Testis (tissue), 3 donors: Measurements from ENCODE around the gene ZNF678. TPM values are rescaled to one million over a fixed set of nuclear protein-coding genes. Genes with fewer than 3 reads are reported as not detected.
"Not testable (repeated sequence)": the region's sequence is repeated elsewhere in the genome, so short reads cannot be mapped to it uniquely, and the experiment has no call there.

ENCODE experiments used
- DNase-seq: peaks from one replicate; pipeline ENCODE4 v3.0.0-alpha.2; 2019
- H3K27ac ChIP-seq, 2 donors: fragments of 200-600 bp; sonication (generic); one replicate each; pipeline ENCODE4 v1.5.1; 2019
- H3K27me3 ChIP-seq: fragments of 200-600 bp; sonication (generic); one replicate; pipeline ENCODE4 v1.5.1; 2019
- H3K36me3 ChIP-seq: fragments of 200-600 bp; sonication (generic); one replicate; pipeline ENCODE4 v1.5.1; 2017; ENCODE audit warnings: low read depth; ENCODE audit errors: missing control alignments
- H3K4me1 ChIP-seq: fragments of 200-600 bp; sonication (generic); one replicate; pipeline ENCODE4 v1.5.1; 2019
- H3K4me3 ChIP-seq, 2 donors: fragments of 200-600 bp; sonication (generic); one replicate each; pipeline ENCODE4 v1.5.1; 2017 to 2019
- H3K9me3 ChIP-seq: fragments of 200-600 bp; sonication (generic); one replicate; pipeline ENCODE4 v1.5.1; 2017
- POLR2A ChIP-seq: fragments of 450-650 bp; IDR thresholded peaks from one replicate; pipeline ENCODE4 v1.6.1; 2017; ENCODE audit warnings: antibody characterized with exemption, mild to moderate bottlenecking, moderate library complexity
- WGBS, 2 donors: methylation state at CpG; one replicate each; pipeline ENCODE4 v1.1.5; 2018; 5-methylcytosine and 5-hydroxymethylcytosine counted together
- intact Hi-C: fragments of 100-400 bp; cut with DNase I; formaldehyde crosslinking; loops from one replicate; pipeline ENCODE4 v1.15.1; 2023; ENCODE audit warnings: low total_unique reads
- polyA plus RNA-seq: library from polyadenylated mRNA; stranded (reverse); fragments of 350-450 nt; fragmentation: Illumina TruSeq; extraction: RNeasy Lipid Tissue Mini Kit (QIAGEN cat#74804); gene quantifications from one replicate; pipeline ENCODE4 v1.2.3, GENCODE V29; 2014; ENCODE audit warnings: low read depth, low replicate concordance; ENCODE audit not compliant: insufficient read depth
- total RNA-seq, 2 donors: library from RNA; depleted of rRNA; stranded (reverse); fragments of >200 nt; gene quantifications; one replicate each; pipeline ENCODE4 v1.2.3, GENCODE V29; 2016
- TF ChIP-seq, protein P1 (sequence below), 3 experiments: fragments of 450-650 bp in 2 of 3; fragments of 200-600 bp in 1 of 3; sonication (generic) in 1 of 3; IDR thresholded peaks; one replicate each; pipeline ENCODE4 v1.5.1; 2016 to 2019; ENCODE audit warnings: antibody characterized with exemption in 3 of 3, mild to moderate bottlenecking in 2 of 3, moderate library complexity in 1 of 3

Gene ZNF678
- total and polyA plus RNA-seq, 3 donors from 2014 or later = 3.2 to 18.6 (median 12.8) TPM

DNA sequence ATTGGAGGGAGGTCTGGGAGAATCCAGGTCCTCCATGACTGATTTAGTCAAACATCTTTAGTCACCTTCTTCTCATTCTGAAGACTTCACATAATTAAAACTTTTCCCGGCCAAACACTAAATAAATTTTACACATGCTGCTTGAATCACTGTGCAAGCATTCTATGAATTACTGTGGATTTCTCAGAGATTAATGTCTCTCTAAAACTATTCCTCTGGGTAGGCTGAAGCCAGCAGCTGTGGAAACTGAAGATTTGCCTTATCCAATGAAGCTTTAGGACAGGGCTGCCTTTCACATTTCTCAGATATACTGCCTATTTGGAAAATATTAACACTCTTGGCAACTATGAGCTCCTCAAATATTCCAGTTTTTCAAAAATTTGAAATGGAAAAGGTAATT lies 110.1 kb downstream of the ZNF678 start:
- no peak for DNase-seq
- WGBS, 2 donors = 96 to 100% methylated on average over 1 of the region's 1 CpG
- Histone ChIP-seq H3K36me3 (no peaks in the 10 kb centered on the region), H3K4me3 (no peak overlapping the region), H3K27me3 (no peaks in the 10 kb centered on the region), H3K27ac (no peak overlapping the region), H3K4me1 (no peaks in the 10 kb centered on the region), H3K9me3 (no peaks in the 10 kb centered on the region)
- intact Hi-C loops = no loop called here
- TF ChIP-seq POLR2A = no peak
- TF ChIP-seq, protein P1, sequence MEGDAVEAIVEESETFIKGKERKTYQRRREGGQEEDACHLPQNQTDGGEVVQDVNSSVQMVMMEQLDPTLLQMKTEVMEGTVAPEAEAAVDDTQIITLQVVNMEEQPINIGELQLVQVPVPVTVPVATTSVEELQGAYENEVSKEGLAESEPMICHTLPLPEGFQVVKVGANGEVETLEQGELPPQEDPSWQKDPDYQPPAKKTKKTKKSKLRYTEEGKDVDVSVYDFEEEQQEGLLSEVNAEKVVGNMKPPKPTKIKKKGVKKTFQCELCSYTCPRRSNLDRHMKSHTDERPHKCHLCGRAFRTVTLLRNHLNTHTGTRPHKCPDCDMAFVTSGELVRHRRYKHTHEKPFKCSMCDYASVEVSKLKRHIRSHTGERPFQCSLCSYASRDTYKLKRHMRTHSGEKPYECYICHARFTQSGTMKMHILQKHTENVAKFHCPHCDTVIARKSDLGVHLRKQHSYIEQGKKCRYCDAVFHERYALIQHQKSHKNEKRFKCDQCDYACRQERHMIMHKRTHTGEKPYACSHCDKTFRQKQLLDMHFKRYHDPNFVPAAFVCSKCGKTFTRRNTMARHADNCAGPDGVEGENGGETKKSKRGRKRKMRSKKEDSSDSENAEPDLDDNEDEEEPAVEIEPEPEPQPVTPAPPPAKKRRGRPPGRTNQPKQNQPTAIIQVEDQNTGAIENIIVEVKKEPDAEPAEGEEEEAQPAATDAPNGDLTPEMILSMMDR (IDR thresholded peaks at IDR 0.05) = no peak

DNA sequence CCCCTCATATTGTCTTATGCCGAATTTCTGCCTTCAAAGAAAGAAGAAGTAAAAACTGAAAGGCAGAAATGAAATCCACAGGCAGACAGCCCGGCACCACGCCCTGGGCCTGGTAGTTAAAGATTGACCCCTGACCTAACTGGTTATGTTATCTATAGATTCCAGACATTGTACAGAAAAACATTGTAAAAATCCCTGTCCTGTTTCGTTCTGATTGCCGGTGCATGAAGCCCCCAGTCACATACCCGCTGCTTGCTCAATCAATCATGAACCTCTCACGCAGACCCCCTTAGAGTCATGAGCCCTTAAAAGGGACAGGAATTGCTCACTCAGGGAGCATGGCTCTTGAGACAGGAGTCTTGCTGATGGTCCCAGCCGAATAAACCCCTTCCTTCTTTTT lies 122.5 kb downstream of the ZNF678 start:
- Histone ChIP-seq H3K4me1 (no peaks in the 10 kb centered on the region), H3K36me3 (no peaks in the 10 kb centered on the region), H3K9me3 (no peaks in the 10 kb centered on the region), H3K27me3 (no peaks in the 10 kb centered on the region), H3K4me3 (no peak overlapping the region), H3K27ac (no peak overlapping the region)
- intact Hi-C loops = no loop called here
- no peak for DNase-seq
- TF ChIP-seq POLR2A = no peak
- TF ChIP-seq, protein P1 (IDR thresholded peaks at IDR 0.05) = no peak
- WGBS, 2 donors = 81 to 85% methylated on average over 8 of the region's 8 CpGs

DNA sequence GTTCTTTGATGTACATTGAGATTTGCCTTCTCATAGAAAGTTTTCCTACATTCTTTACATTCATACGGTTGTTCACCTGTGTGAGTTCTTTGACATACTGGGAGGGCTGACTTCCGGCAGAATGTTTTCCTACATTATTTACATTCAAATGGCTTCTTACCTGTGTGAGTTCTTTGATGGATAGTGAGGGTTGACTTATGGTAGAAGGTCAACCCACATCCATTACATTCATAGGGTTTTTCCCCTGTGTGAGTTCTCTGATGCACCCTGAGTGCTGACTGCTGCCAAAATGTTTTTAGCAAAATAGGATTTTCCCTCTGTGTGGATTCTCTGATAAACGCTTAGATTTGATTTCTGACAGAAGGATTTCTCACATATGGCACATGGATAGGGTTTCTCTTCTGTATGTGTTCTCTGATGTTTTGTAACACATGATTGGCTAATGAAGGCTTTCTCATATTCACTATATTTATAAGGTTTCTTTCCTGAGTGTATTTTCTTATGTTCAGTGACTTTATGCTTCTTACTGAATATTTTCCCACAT lies 134.0 kb downstream of the ZNF678 start:
- Histone ChIP-seq H3K36me3 (no peaks in the 10 kb centered on the region), H3K27me3 (no peaks in the 10 kb centered on the region), H3K9me3 (no peaks in the 10 kb centered on the region), H3K4me3 (no peak overlapping the region), H3K4me1 (no peaks in the 10 kb centered on the region), H3K27ac (no peak overlapping the region)
- intact Hi-C loops = no loop called here
- WGBS, 2 donors = 85 to 90% methylated on average over 3 of the region's 3 CpGs
- no peak for DNase-seq
- no peak for TF ChIP-seq POLR2A
- TF ChIP-seq, protein P1 (IDR thresholded peaks at IDR 0.05) = no peak

DNA sequence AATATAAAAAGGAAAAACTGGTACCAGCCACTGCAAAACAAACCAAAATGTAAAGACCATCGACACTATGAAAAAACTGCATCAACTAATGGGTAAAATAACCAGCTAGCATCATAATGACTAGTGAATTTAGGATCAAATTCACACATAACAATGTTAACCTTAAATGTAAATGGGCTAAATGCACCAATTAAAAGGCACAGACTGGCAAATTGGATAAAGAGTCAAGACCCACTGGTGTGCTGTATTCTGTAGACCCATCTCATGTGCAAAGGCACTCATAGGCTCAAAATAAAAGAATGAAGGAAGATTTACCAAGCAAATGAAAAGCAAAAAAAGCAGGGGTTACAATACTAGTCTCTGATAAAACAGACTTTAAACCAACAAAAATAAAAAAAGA lies 138.3 kb downstream of the ZNF678 start:
- H3K27me3 ChIP-seq, DNase-seq, intact Hi-C loops, H3K4me3 ChIP-seq, H3K4me1 ChIP-seq, H3K27ac ChIP-seq, H3K36me3 ChIP-seq, H3K9me3 ChIP-seq: not testable (repeated sequence)
- WGBS, 2 donors = 96 to 97% methylated on average over 1 of the region's 1 CpG

DNA sequence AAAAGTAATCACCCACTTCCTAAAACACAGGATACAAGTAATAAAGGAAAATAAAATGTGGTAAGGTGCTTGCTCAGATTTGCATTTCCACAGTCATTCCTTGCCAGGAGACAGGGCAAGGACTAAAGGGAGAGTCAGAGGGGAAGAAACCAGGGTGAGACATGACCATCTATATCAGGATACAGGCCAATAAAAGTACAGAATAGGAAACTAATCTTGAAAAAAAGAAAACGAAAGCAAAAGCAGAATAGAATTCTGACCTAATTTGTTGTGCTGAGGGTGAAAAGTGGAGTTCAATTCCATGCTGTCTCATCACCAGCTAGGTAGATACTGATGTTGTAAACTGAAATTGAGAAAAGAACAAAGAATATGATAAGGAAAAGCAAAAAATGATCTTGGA lies 144.5 kb downstream of the ZNF678 start:
- Histone ChIP-seq H3K4me1 (no peaks in the 10 kb centered on the region), H3K9me3 (no peaks in the 10 kb centered on the region), H3K36me3 (no peaks in the 10 kb centered on the region), H3K27me3 (no peaks in the 10 kb centered on the region), H3K27ac (no peak overlapping the region), H3K4me3 (no peak overlapping the region)
- TF ChIP-seq, protein P1 (IDR thresholded peaks at IDR 0.05) = no peak
- no peak for TF ChIP-seq POLR2A
- DNase-seq = no peak
- WGBS, 2 donors = 55 to 70% methylated on average over 1 of the region's 1 CpG
- intact Hi-C loops = no loop called here
